GM12892 (cell line): ENCODE results near the gene RNF144A. TPM values are rescaled to one million over a fixed set of nuclear protein-coding genes. Genes with fewer than 3 reads are reported as not detected.
A peak's percentile ranks its signal among the peaks of the same experiment; 100 is the strongest.

Experiments used
- DNase-seq: peaks from one replicate; pipeline ENCODE4 v3.0.0; 2011; ENCODE audit not compliant: insufficient read length
- FAIRE-seq: peaks from 2 replicates; lab custom pipeline; 2011; peaks lifted over from hg19 to GRCh38; lab: Jason Lieb, UNC
- POLR2A ChIP-seq: IDR thresholded peaks from 2 replicates; pipeline ENCODE4 v1.6.1; 2011; ENCODE audit warnings: low read depth, low read length, control low read depth
- POLR2AphosphoS5 ChIP-seq: IDR thresholded peaks from 2 replicates; pipeline ENCODE4 v1.6.1; 2011; ENCODE audit warnings: low read depth, low read length, control low read depth
- TAF1 ChIP-seq: IDR thresholded peaks from 2 replicates; pipeline ENCODE4 v1.6.1; 2011; ENCODE audit warnings: low read depth, mild to moderate bottlenecking, control low read depth, low read length, borderline replicate concordance
- polyA plus RNA-seq: library from polyadenylated mRNA; unstranded; fragments of >200 nt; gene quantifications from one replicate; pipeline ENCODE4 v1.2.1, GENCODE V29; 2012; ENCODE audit warnings: missing spikeins, inconsistent platforms; ENCODE audit not compliant: missing spikeins

The RNF144A gene, protein sequence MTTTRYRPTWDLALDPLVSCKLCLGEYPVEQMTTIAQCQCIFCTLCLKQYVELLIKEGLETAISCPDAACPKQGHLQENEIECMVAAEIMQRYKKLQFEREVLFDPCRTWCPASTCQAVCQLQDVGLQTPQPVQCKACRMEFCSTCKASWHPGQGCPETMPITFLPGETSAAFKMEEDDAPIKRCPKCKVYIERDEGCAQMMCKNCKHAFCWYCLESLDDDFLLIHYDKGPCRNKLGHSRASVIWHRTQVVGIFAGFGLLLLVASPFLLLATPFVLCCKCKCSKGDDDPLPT
- polyA plus RNA-seq, result 2.1 TPM

DNA sequence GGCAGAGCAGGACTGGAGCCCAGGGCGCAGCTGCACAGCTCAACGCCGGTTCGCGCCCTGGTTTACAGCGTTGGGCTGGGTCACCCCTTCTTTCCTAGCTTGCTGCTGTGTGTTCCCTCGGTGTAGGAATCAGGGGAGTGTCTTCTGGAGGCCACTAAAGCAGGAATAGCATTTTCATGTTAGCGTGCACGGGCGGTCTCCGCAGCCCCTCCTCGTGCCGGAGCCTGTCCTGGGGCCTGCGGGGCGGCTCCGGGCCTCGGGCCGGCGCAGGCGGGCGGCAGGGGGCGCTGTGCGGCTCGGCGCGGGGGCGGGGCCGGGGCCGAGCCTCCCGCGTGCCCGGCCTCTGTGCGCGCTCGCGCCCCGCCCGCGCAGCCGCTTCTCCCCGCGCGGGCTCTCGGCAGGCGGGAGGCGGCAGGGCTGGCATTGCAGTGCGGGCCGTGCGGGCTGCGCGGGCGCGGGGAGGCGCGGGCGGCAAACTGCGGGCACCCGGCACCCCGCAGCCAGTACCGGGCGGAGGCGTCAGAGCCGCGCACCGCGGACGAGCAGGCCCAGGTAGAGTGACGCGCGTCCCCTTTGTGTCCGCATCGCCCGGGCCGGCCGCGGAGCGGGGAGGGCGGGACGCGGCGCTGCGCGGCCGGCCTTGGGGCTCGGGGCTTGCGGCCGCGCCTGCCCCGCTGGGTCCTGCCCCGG lies at the start of gene RNF144A:
RNF144A (plus strand) TSS at position 342 of the 690 bp plus-strand sequence. CDS start 79,515 bp downstream, outside the sequence.
- TF ChIP-seq POLR2AphosphoS5, result no peak
- TF ChIP-seq TAF1, result no peak
- no peak for TF ChIP-seq POLR2A
- DNase-seq, result peak; percentile 87
- FAIRE-seq, result peak; percentile 30

DNA sequence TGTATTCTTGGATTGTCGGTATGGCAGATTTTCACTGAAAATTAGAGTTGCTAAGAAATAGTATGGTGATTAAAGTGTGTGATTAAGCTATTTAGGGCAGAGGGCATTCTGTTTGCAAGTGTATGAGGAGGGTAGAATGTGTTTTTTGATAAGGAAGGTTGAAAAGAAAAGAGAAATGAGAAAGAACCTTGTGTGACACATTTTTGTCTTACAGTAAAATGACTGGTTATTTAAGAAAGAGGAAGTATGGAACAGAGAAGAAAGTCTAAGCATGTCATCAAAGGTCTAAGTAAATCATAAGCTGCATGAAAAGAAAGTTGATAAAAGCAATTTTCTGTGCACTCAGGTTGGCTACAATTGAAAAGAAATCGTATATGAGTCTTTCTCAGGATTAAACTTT lies 44.8 kb upstream of the RNF144A start:
- no peak for DNase-seq
- TF ChIP-seq TAF1 (no peak), POLR2A (no peak), POLR2AphosphoS5 (no peak)
- FAIRE-seq, result peak; percentile 78

GRCh38 chr2:6874032-6874431 lies 43.2 kb upstream of the RNF144A start:
- no peak for FAIRE-seq
- no peak for DNase-seq
- no peak for TF ChIP-seq POLR2AphosphoS5
- TF ChIP-seq TAF1, result no peak
- no peak for TF ChIP-seq POLR2A

DNA sequence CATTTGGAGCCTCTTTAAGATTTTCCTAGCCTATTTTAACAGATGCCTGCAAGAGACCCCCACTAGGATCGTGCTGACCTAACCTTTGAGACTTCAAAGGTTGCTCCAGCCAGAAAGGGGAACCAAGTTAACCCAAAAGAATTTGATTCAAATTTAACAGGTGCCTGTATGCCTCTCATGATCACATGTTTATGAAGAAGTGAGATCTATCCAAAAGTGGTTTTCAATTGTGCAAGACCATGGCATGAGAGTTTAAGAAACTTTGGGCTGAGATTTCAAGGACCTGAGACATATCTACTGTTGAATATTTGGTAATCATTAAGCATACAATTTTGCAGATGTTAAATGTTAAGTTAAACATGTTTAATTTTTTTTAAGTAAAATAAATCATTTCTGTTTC lies 40.9 kb upstream of the RNF144A start:
- TF ChIP-seq TAF1, result no peak
- no peak for TF ChIP-seq POLR2AphosphoS5
- no peak for TF ChIP-seq POLR2A
- FAIRE-seq, result no peak
- DNase-seq, result no peak

- TF ChIP-seq TAF1, result no peak
- no peak for TF ChIP-seq POLR2AphosphoS5
- TF ChIP-seq POLR2A, result no peak
- DNase-seq, result no peak
- peak; percentile 64 for FAIRE-seq
Observed at GRCh38 chr2:6877402-6878304, 39.6 kb upstream of the RNF144A start, which contains the start of gene RSAD2. RSAD2 (plus strand) TSS chr2:6877777; CDS start chr2:6877801, 24 bp downstream.

- DNase-seq (no peak), FAIRE-seq (no peak)
- no peak for TF ChIP-seq TAF1
- TF ChIP-seq POLR2AphosphoS5, result no peak
- no peak for TF ChIP-seq POLR2A
Observed at GRCh38 chr2:6878549-6878948, 38.7 kb upstream of the RNF144A start.

DNA sequence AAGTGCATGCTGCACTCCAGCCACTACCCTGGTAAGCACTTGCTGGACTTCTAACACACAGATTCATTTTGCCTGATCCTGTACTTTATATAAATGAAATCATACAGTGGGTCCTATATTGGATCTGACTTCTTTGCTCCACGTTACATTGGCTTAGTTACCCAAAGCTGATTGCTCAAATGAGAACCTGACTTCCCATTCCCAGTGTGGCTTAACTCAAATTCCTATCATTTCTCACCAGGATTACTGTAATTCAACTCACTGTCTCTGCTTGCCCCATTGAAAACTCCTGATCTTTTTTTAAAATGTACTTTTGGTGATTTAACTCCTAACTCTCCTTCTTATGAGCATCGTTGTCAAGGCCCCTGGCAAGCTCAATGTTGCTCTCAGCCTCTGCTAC lies 38.2 kb upstream of the RNF144A start:
- TF ChIP-seq POLR2A (no peak), POLR2AphosphoS5 (no peak), TAF1 (no peak)
- FAIRE-seq, result no peak
- no peak for DNase-seq

DNA sequence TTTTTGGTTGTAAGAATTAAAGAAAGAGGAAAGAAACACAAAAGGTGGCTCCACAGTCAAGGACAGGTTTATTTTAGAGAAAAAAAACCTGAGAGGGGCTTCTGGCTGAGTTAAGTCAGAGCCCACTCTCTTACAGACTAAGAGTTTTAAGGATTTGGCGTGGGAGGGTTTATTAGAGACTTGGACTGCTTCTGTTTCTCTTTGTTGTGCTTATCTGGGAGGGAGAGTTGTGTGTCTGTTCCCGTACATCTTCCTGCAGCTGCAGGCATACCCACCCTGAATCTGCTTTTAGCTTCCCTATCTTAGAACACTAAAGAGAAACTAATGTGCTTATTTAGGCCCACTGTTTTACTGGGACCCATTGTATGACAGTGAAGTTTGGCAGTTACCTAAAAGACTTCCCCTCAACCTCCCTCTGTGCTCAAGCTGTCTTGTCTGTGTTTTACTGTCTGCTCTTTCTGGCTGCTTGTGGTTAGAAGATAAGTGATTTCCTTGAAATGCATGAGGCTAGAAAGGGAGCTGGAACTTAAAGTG lies 36.9 kb upstream of the RNF144A start:
- peak; percentile 65 for FAIRE-seq
- DNase-seq, result no peak
- TF ChIP-seq POLR2A (no peak), POLR2AphosphoS5 (no peak), TAF1 (no peak)

GRCh38 chr2:6881046-6881445 lies 36.2 kb upstream of the RNF144A start:
- TF ChIP-seq POLR2AphosphoS5, result no peak
- TF ChIP-seq POLR2A, result no peak
- no peak for TF ChIP-seq TAF1
- FAIRE-seq (no peak), DNase-seq (no peak)

- no peak for DNase-seq
- TF ChIP-seq TAF1 (no peak), POLR2AphosphoS5 (no peak), POLR2A (no peak)
Observed at GRCh38 chr2:6881516-6881915, 35.7 kb upstream of the RNF144A start.

More at GRCh38 chr2:6881516-6881915, 35.7 kb upstream of the RNF144A start:
- peak; percentile 73 for FAIRE-seq
